C4-2B (cell line): ENCODE results near the gene PLXNA4.

ENCODE experiments used
- H3K27ac ChIP-seq: fragments of 450-650 bp; 2 replicates; pipeline ENCODE4 v1.5.1; 2017
- CTCF ChIP-seq: fragments of 450-650 bp; conservative IDR thresholded peaks from 2 replicates; pipeline ENCODE4 v1.5.1; 2017; ENCODE audit warnings: mild to moderate bottlenecking
- ZFX ChIP-seq: fragments of 450-650 bp; IDR thresholded peaks from 2 replicates; pipeline ENCODE4 v1.6.1; 2017

PLXNA4 gene

GRCh38 chr7:132218876-132219275, 357.4 kb downstream of the PLXNA4 start:
- TF ChIP-seq ZFX = no peak
- no peak for TF ChIP-seq CTCF

GRCh38 chr7:132216847-132217525, 359.3 kb downstream of the PLXNA4 start:
- no peak overlapping the region for H3K27ac ChIP-seq
- TF ChIP-seq ZFX = no peak
- no peak for TF ChIP-seq CTCF

More at GRCh38 chr7:132218876-132219275, 357.4 kb downstream of the PLXNA4 start:
- H3K27ac ChIP-seq = no peak overlapping the region

- TF ChIP-seq CTCF = no peak
- no peak for TF ChIP-seq ZFX
These were observed 361.8 kb downstream of the PLXNA4 start for GRCh38 chr7:132214452-132214851.

GRCh38 chr7:132213583-132213982, 362.7 kb downstream of the PLXNA4 start:
- TF ChIP-seq CTCF (no peak), ZFX (no peak)
- no peak overlapping the region for H3K27ac ChIP-seq

More at GRCh38 chr7:132214452-132214851, 361.8 kb downstream of the PLXNA4 start:
- no peak overlapping the region for H3K27ac ChIP-seq

GRCh38 chr7:132211971-132212370, 364.3 kb downstream of the PLXNA4 start:
- no peak for TF ChIP-seq CTCF
- no peak for TF ChIP-seq ZFX

GRCh38 chr7:132210821-132211220, 365.4 kb downstream of the PLXNA4 start:
- no peak overlapping the region for H3K27ac ChIP-seq
- TF ChIP-seq CTCF (no peak), ZFX (no peak)

More at GRCh38 chr7:132211971-132212370, 364.3 kb downstream of the PLXNA4 start:
- no peak overlapping the region for H3K27ac ChIP-seq

- TF ChIP-seq CTCF (no peak), ZFX (no peak)
- no peak overlapping the region for H3K27ac ChIP-seq
These were observed 368.5 kb downstream of the PLXNA4 start for GRCh38 chr7:132207782-132208181.
